K562 (cell line): ENCODE results near the gene CTXN3.

Experiments used
- CHD1 ChIP-seq: fragments of 200-600 bp; sonication (generic); IDR thresholded peaks from one replicate; pipeline ENCODE4 v1.6.1; 2012; ENCODE audit warnings: mild to moderate bottlenecking, moderate library complexity, low read length, inconsistent platforms
- EHMT2 ChIP-seq: fragments of 450-650 bp; IDR thresholded peaks from 2 replicates; pipeline ENCODE4 v1.6.1; 2018; ENCODE audit warnings: antibody characterized with exemption
- ETV6 ChIP-seq, 3 experiments: fragments of 150-350 bp in 1 of 3; sonication (generic) in 1 of 3; formaldehyde crosslinking in 1 of 3; IDR thresholded peaks; 2 replicates each; pipeline versions ENCODE4 v1.6.1 to v1.8.0; 2014 to 2022; ENCODE audit warnings: borderline replicate concordance in 2 of 3, low read depth in 2 of 3, antibody characterized with exemption in 1 of 3, low read length in 1 of 3, mild to moderate bottlenecking in 1 of 3, missing genetic modification reagents in 1 of 3
- EZH2 ChIP-seq: IDR thresholded peaks from 2 replicates; pipeline ENCODE4 v1.6.1; 2012; ENCODE audit warnings: low read depth, mild to moderate bottlenecking, inconsistent platforms, low read length, borderline replicate concordance
- POLR2A ChIP-seq: fragments of 450-650 bp; conservative IDR thresholded peaks from 2 replicates; pipeline ENCODE4 v1.6.1; 2016
- POLR2G ChIP-seq: fragments of 200-400 bp; formaldehyde crosslinking; IDR thresholded peaks from 2 replicates; pipeline ENCODE4 v1.6.1; 2017; ENCODE audit warnings: low read depth, mild to moderate bottlenecking, antibody characterized with exemption, low read length, moderate library complexity
- SMARCC2 ChIP-seq: fragments of 450-650 bp; IDR thresholded peaks from 2 replicates; pipeline ENCODE4 v1.6.1; 2017; ENCODE audit warnings: antibody characterized with exemption, moderate library complexity, mild to moderate bottlenecking, low read depth
- TARDBP ChIP-seq: fragments of 450-650 bp; IDR thresholded peaks from 2 replicates; pipeline ENCODE4 v1.6.1; 2016
- TCFL5 ChIP-seq: fragments of 250-450 bp; sonication (Bioruptor Pico); conservative IDR thresholded peaks from 2 replicates; pipeline ENCODE4 v1.6.1; 2021; ENCODE audit warnings: mild to moderate bottlenecking, moderate library complexity, matching md5 sums
- USF2 ChIP-seq: sonication (generic); formaldehyde crosslinking; IDR thresholded peaks from 2 replicates; pipeline ENCODE4 v1.5.0; 2020; ENCODE audit warnings: missing genetic modification reagents
- TF ChIP-seq, protein P1 (sequence below), 3 experiments: IDR thresholded peaks in 2 of 3; conservative IDR thresholded peaks in 1 of 3; 2 replicates each; pipeline ENCODE4 v1.5.1; 2011 to 2012; ENCODE audit warnings: low read length in 3 of 3, mild to moderate bottlenecking in 3 of 3, control low read depth in 2 of 3, improper control_type of control experiment in 1 of 3, inconsistent platforms in 1 of 3, low read depth in 1 of 3, mixed read lengths in 1 of 3, moderate library complexity in 1 of 3; ENCODE audit not compliant: insufficient read depth in 2 of 3

GRCh38 chr5:127665641-127666040 is 16.8 kb downstream of the CTXN3 start:
- TF ChIP-seq EZH2 (no peak), TCFL5 (CRISPR knock-in tag) (no peak), EHMT2 (no peak), USF2 (CRISPR knock-in tag) (no peak), CHD1 (no peak), TARDBP (no peak), ETV6 (IDR thresholded peaks at IDR 0.05; ENCODE audit: borderline replicate concordance in 1 of 2, low read depth in 2 of 2, low read length in 1 of 2) (no peak), ETV6 (CRISPR knock-in tag; IDR thresholded peaks at IDR 0.05; ENCODE audit: borderline replicate concordance) (no peak), POLR2G (no peak), SMARCC2 (no peak), POLR2A (no peak)
- TF ChIP-seq, protein P1, sequence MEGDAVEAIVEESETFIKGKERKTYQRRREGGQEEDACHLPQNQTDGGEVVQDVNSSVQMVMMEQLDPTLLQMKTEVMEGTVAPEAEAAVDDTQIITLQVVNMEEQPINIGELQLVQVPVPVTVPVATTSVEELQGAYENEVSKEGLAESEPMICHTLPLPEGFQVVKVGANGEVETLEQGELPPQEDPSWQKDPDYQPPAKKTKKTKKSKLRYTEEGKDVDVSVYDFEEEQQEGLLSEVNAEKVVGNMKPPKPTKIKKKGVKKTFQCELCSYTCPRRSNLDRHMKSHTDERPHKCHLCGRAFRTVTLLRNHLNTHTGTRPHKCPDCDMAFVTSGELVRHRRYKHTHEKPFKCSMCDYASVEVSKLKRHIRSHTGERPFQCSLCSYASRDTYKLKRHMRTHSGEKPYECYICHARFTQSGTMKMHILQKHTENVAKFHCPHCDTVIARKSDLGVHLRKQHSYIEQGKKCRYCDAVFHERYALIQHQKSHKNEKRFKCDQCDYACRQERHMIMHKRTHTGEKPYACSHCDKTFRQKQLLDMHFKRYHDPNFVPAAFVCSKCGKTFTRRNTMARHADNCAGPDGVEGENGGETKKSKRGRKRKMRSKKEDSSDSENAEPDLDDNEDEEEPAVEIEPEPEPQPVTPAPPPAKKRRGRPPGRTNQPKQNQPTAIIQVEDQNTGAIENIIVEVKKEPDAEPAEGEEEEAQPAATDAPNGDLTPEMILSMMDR (IDR thresholded peaks at IDR 0.05 in 2 of 3, conservative IDR thresholded peaks at IDR 0.05 in 1 of 3; ENCODE audit: insufficient read depth in 2 of 3, low read depth in 1 of 3, low read length in 3 of 3), result no peak
